DND-41 (cell line): ENCODE results near the gene ZBTB3.
A peak's percentile ranks its signal among the peaks of the same experiment; 100 is the strongest.
"Not testable (repeated sequence)": the region's sequence is repeated elsewhere in the genome, so short reads cannot be mapped to it uniquely, and the experiment has no call there.

Experiments used
- ATAC-seq: fragments of 200-7000 bp; cut with Tn5 transposase; 3 replicates; pipeline ENCODE4 v1.9.1; 2021; ENCODE audit warnings: low read depth; ENCODE audit not compliant: insufficient read depth
- DNase-seq: peaks from one replicate; pipeline ENCODE4 v3.0.0-alpha.2; 2020
- H2AFZ ChIP-seq: 2 replicates; pipeline ENCODE4 v1.6.0; 2012; ENCODE audit warnings: low read depth, low read length
- H3K27ac ChIP-seq: 2 replicates; pipeline ENCODE4 v1.5.1; 2012; ENCODE audit warnings: low read length, inconsistent platforms
- H3K27me3 ChIP-seq: fragments of 200-600 bp; sonication (generic); 2 replicates; pipeline ENCODE4 v1.6.0; 2012; ENCODE audit warnings: low read length, mild to moderate bottlenecking, inconsistent platforms; ENCODE audit not compliant: insufficient read depth, poor library complexity
- H3K36me3 ChIP-seq: 2 replicates; pipeline ENCODE4 v1.5.1; 2012; ENCODE audit warnings: low read length, inconsistent platforms; ENCODE audit not compliant: insufficient read depth
- H3K4me1 ChIP-seq: 2 replicates; pipeline ENCODE4 v1.5.1; 2012; ENCODE audit warnings: mild to moderate bottlenecking, low read length; ENCODE audit not compliant: insufficient read depth
- H3K4me2 ChIP-seq: 2 replicates; pipeline ENCODE4 v1.6.0; 2012; ENCODE audit warnings: mild to moderate bottlenecking, moderate library complexity, low read length, inconsistent platforms; ENCODE audit not compliant: insufficient read depth
- H3K4me3 ChIP-seq, 2 experiments: fragments of 200-600 bp in 1 of 2; shearing (Covaris generic) in 1 of 2; 2 replicates each; pipeline ENCODE4 v1.5.1; 2012 to 2016; ENCODE audit warnings: inconsistent platforms in 2 of 2, low read length in 2 of 2, mild to moderate bottlenecking in 2 of 2, low read depth in 1 of 2, moderate library complexity in 1 of 2
- H3K79me2 ChIP-seq: 2 replicates; pipeline ENCODE4 v1.6.0; 2012; ENCODE audit warnings: low read length, inconsistent platforms; ENCODE audit not compliant: insufficient read depth
- H3K9ac ChIP-seq: 2 replicates; pipeline ENCODE4 v1.6.0; 2012; ENCODE audit warnings: low read depth, mild to moderate bottlenecking, inconsistent platforms, low read length, moderate library complexity
- H3K9me3 ChIP-seq: 2 replicates; pipeline ENCODE4 v1.5.1; 2012; ENCODE audit warnings: low read length, moderate library complexity, mild to moderate bottlenecking, inconsistent platforms; ENCODE audit not compliant: insufficient read depth, severe bottlenecking
- H4K20me1 ChIP-seq: 2 replicates; pipeline ENCODE4 v1.6.0; 2012; ENCODE audit warnings: low read length; ENCODE audit not compliant: insufficient read depth
- CTCF ChIP-seq: IDR thresholded peaks from 2 replicates; pipeline ENCODE4 v1.5.1; 2012; ENCODE audit warnings: borderline replicate concordance, low read length, moderate library complexity, mild to moderate bottlenecking; ENCODE audit not compliant: poor library complexity, severe bottlenecking; ENCODE audit errors: extremely low read depth
- EZH2 ChIP-seq: IDR thresholded peaks from 3 replicates; pipeline ENCODE4 v1.6.1; 2012; ENCODE audit warnings: borderline replicate concordance, low read depth, mild to moderate bottlenecking, moderate library complexity, low read length, inconsistent platforms; ENCODE audit not compliant: severe bottlenecking

Gene ZBTB3

GRCh38 chr11:62771144-62772021 lies 17.4 kb upstream of the ZBTB3 start, which contains the start of gene TAF6L:
Gene TAF6L, plus strand, starts transcription at chr11:62771396. Its CDS starts 4,388 bp downstream, at chr11:62775784.
- H3K4me1 ChIP-seq: peaks cover 27% of the 10 kb centered on the region
- DNase-seq: peak; percentile 97
- peak within 1 kb of the TSS; percentile 60 for H3K9ac ChIP-seq
- peak within 1 kb of the TSS; percentile 73 for H2AFZ ChIP-seq
- H3K79me2 ChIP-seq: peaks cover 35% of the 10 kb centered on the region
- H4K20me1 ChIP-seq: no peaks in the 10 kb centered on the region
- peak within 1 kb of the TSS; percentile 78 for H3K27ac ChIP-seq
- no peaks in the 10 kb centered on the region for H3K9me3 ChIP-seq
- ATAC-seq: peak; percentile 92
- peaks cover 33% of the 10 kb centered on the region for H3K36me3 ChIP-seq
- TF ChIP-seq EZH2: no peak
- no peak for TF ChIP-seq CTCF
- H3K27me3 ChIP-seq: no peaks in the 10 kb centered on the region
- peak within 1 kb of the TSS; percentile 77 for H3K4me2 ChIP-seq
- peak within 1 kb of the TSS; percentile 41 to 69 for H3K4me3 ChIP-seq

DNA sequence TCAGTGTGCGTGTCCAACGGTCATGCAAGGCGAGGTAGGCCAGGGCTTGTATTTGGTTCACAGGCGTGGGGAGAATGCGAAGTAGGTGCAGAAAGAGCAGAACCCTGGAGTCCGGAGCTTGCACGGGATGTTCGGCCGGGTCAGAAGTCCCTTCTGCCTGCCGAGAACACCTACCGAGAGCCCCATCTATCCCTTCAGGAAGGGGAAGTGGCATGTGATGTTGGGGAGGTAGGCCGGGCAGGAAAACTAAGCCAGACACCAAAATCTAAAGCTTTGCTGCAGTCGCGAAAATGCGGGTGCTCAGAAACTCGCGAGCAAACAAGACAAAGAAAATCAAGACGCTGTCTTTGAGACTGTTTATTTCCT lies 16.8 kb upstream of the ZBTB3 start:
- H2AFZ ChIP-seq: peak overlapping the region; percentile 72
- no peaks in the 10 kb centered on the region for H4K20me1 ChIP-seq
- peak; percentile 18 for ATAC-seq
- H3K27me3 ChIP-seq: no peaks in the 10 kb centered on the region
- peaks cover 32% of the 10 kb centered on the region for H3K36me3 ChIP-seq
- peak overlapping the region; percentile 77 for H3K4me2 ChIP-seq
- no peaks in the 10 kb centered on the region for H3K9me3 ChIP-seq
- peaks cover 27% of the 10 kb centered on the region for H3K4me1 ChIP-seq
- H3K4me3 ChIP-seq: peak overlapping the region; percentile 41 to 69; a peak in 3 of 4 replicates
- peaks cover 35% of the 10 kb centered on the region for H3K79me2 ChIP-seq
- no peak for DNase-seq
- TF ChIP-seq EZH2: no peak
- no peak for TF ChIP-seq CTCF
- peak overlapping the region; percentile 60 for H3K9ac ChIP-seq
- peak overlapping the region; percentile 78 for H3K27ac ChIP-seq

DNA sequence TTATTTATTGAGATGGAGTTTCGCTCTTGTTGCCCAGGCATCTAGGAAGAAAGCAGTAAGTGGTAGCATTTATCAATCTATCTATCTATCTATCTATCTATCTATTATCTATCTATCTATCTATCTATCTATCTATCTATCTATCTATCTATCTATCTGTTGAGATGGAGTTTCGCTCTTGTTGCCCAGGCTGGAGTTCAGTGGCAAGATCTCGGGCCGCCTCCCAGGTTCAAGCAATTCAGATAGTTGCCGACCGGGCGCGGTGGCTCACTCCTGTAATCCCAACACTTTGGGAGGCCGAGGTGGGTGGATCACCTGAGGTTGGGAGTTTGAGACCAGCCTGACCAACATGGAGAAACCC lies 6.9 kb upstream of the ZBTB3 start:
- peaks cover 19% of the 10 kb centered on the region for H3K79me2 ChIP-seq
- peak overlapping the region; percentile 73 for H3K9ac ChIP-seq
- H4K20me1 ChIP-seq, H3K9me3 ChIP-seq, DNase-seq, H3K27me3 ChIP-seq: not testable (repeated sequence)
- peaks cover 24% of the 10 kb centered on the region for H3K36me3 ChIP-seq
- peak; percentile 2; the same call in 1 of the 3 replicates for ATAC-seq
- peak overlapping the region; percentile 63 for H3K4me2 ChIP-seq
- peak overlapping the region; percentile 72 for H2AFZ ChIP-seq
- peak overlapping the region; percentile 13 to 86; a peak in 3 of 4 replicates for H3K4me3 ChIP-seq
- peaks cover 22% of the 10 kb centered on the region for H3K4me1 ChIP-seq
- H3K27ac ChIP-seq: peak overlapping the region; percentile 69; the same call in 1 of the 2 replicates
